Measurements from ENCODE around the gene MRPS18C. TPM values are rescaled to one million over a fixed set of nuclear protein-coding genes. Genes with fewer than 3 reads are reported as not detected.

The MRPS18C gene
- polyA plus RNA-seq: 405 and 429 TPM in 2 replicates

DNA sequence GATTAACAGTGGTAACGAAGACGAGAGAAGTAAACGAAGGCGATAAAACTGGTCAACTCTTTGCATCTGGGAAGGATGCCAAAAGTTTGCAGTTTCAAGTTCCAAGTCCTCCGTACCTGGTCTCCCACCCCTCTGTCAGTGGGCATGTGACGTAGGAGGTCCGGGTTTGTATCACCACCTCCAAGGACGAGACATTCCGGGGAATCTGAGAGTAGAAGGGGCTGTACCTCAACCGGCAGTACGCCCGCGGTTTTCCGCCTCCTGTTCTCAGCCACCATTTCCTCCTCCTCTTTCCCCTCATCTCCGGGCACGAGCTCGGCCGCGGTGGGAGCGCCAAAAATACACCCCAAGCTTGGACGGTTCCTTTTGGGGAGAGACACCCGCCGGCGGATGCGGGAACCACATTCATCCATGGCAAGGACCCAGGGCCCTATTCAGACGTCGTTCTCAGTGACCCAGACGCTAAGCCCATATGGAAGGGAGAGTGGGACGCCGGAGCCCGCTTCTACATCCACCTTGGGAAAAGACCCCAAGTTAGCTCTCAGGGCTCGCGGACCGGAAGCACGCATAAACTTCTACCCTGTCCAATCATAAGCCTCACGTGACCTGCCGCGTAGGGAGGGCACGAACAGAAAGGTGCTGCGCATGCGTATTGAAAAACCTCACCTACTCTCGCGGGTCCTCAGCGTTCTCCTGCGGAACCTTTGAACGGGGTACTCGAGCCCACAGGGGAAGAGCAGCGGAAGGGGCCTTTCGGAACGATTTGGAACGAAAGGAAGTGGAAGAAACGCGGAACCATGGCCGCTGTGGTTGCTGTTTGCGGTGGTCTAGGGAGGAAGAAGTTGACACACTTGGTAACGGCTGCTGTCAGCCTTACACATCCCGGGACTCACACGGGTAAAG, at the start of gene MRPS18C, which contains the start of gene HELQ:
MRPS18C (plus strand) TSS at position 778 of the 903 bp plus-strand sequence; CDS start at position 798, 20 bp downstream.
HELQ (minus strand) TSS at position 543 of the 903 bp plus-strand sequence; CDS start at position 413, 130 bp downstream.

DNA sequence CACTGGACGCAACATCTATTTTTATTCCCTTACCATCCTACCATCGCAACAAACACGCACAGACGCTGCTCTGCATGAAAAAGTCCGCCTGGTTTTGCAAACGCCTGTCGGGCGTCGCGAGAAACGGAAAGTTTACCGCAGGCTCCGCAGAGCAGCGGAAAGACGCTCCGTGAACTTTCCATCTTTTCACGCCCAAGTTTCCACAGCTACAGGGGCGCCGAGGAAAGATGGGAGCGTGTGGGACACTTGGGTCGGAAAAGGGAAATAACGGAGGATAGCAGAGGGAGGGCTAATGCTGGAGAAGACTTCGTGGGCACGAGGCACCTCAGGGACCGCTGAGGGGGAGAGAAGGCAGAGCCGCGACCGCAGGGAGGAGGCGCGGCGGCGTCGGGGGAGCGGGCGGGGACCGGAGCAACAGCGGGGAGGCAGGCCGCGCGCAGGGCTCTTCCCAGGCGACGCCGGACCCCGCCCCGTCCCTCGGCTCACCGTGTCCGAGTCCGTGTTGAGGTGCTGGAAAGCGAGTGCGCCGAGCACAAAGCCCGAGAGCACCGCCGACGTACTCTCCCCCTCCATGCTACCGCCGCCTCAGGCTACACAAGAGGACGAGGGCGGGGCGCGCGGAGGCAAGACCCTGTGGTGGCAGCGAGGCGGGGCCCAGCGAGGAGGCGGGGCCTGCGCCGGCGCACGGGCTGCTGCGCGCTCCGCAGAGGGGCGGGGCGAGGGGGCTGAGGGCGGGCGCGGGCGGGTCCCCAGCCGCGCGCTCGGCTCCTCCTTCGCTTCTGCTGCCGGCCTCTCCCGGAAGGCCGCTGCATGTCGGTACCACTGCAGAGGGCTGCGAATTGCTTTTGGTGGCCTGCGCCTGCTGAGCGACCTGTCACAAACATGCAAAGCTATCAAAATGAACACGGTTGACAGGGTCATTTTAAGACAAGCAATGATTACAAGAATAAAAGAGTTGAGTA, 28.9 kb downstream of the MRPS18C start, which contains the start of gene ABRAXAS1:
ABRAXAS1 (minus strand) TSS at position 601 of the 962 bp plus-strand sequence; CDS start at position 573, 28 bp downstream.

Other genes starting within 250 kb of the MRPS18C start
- gene COQ2, start 171.3 kb upstream of the MRPS18C start, polyA plus RNA-seq: 13.2 and 22.9 TPM in 2 replicates
- gene HPSE, start 121.2 kb upstream of the MRPS18C start, polyA plus RNA-seq: 12.2 and 22.2 TPM in 2 replicates
- gene HELQ, start 235 bp upstream of the MRPS18C start, polyA plus RNA-seq: 10.0 and 10.5 TPM in 2 replicates
- 0.71 and 4.9 TPM in 2 replicates for gene ABRAXAS1, start 29.0 kb downstream of the MRPS18C start, polyA plus RNA-seq
- gene GPAT3, start 80.0 kb downstream of the MRPS18C start, polyA plus RNA-seq: 9.3 and 15.3 TPM in 2 replicates

All from Purkinje cell (primary cell).